HepG2 (cell line): ENCODE measurements around the gene SETD1B. TPM values are rescaled to one million over a fixed set of nuclear protein-coding genes. Genes with fewer than 3 reads are reported as not detected.

Experiments used
- ELF3 ChIP-seq: IDR thresholded peaks from 2 replicates; pipeline ENCODE4 v1.6.1; 2016; ENCODE audit warnings: missing genetic modification reagents, missing compliant biosample characterization
- HOXA7 ChIP-seq: sonication (generic); formaldehyde crosslinking; IDR thresholded peaks from 2 replicates; pipeline ENCODE4 v1.8.1; 2022; ENCODE audit warnings: mild to moderate bottlenecking, missing genetic modification reagents, moderate library complexity
- SNAPC2 ChIP-seq: sonication (generic); formaldehyde crosslinking; IDR thresholded peaks from 2 replicates; pipeline ENCODE4 v1.8.1; 2022; ENCODE audit warnings: mild to moderate bottlenecking, missing genetic modification reagents
- SOX6 ChIP-seq, 2 experiments: fragments of 450-650 bp in 1 of 2; sonication (generic) in 1 of 2; formaldehyde crosslinking in 1 of 2; IDR thresholded peaks; 2 replicates each; pipeline versions ENCODE4 v1.4.0 to v1.6.1; 2017 to 2020; ENCODE audit warnings: antibody characterized with exemption in 1 of 2, mild to moderate bottlenecking in 1 of 2, missing genetic modification reagents in 1 of 2
- ZC3H13 ChIP-seq: sonication (generic); formaldehyde crosslinking; IDR thresholded peaks from 2 replicates; pipeline ENCODE4 v1.8.1; 2023; ENCODE audit warnings: mild to moderate bottlenecking, missing genetic modification reagents, moderate library complexity
- ZIK1 ChIP-seq: sonication (generic); formaldehyde crosslinking; IDR thresholded peaks from 2 replicates; pipeline ENCODE4 v1.5.0; 2020; ENCODE audit warnings: mild to moderate bottlenecking, low read depth, missing genetic modification reagents, borderline replicate concordance
- ZNF432 ChIP-seq: sonication (generic); formaldehyde crosslinking; IDR thresholded peaks from 2 replicates; pipeline ENCODE4 v1.5.0; 2020; ENCODE audit warnings: missing genetic modification reagents, mild to moderate bottlenecking, borderline replicate concordance
- polyA plus RNA-seq, 8 experiments: library from polyadenylated mRNA; depleted of rRNA in 3 of 8; stranded (reverse) in 7 of 8; unstranded in 1 of 8; fragments of >200 nt; fragmentation: Illumina TruSeq in 4 of 8; extraction: Trizol in 4 of 8; gene quantifications; 2 replicates each; pipeline versions ENCODE4 v1.2.1 to v1.2.3, GENCODE V29; 2011 to 2016; ENCODE audit warnings: low read depth in 4 of 8, missing spikeins in 1 of 8, mixed read lengths in 1 of 8; ENCODE audit not compliant: insufficient read depth in 1 of 8
- total RNA-seq, 5 experiments: library from RNA; depleted of rRNA; stranded (reverse); fragments of >200 nt; fragmentation: Illumina TruSeq; extraction: Trizol; gene quantifications; 2 replicates each; pipeline ENCODE4 v1.2.3, GENCODE V29; 2016; ENCODE audit warnings: low read depth in 1 of 5
- TF ChIP-seq, protein P1 (sequence below): sonication (generic); formaldehyde crosslinking; IDR thresholded peaks from 2 replicates; pipeline ENCODE4 v1.4.0; 2020; ENCODE audit warnings: low read depth, mild to moderate bottlenecking, missing genetic modification reagents
- TF ChIP-seq, protein P2 (sequence below): sonication (generic); formaldehyde crosslinking; IDR thresholded peaks from 2 replicates; pipeline ENCODE4 v1.4.0; 2020; ENCODE audit warnings: missing genetic modification reagents, mild to moderate bottlenecking, borderline replicate concordance
- TF ChIP-seq, protein P3 (sequence below), 2 experiments: sonication (generic) in 1 of 2; formaldehyde crosslinking in 1 of 2; IDR thresholded peaks; 2 replicates each; pipeline versions ENCODE4 v1.5.1 to v1.6.1; 2011 to 2020; ENCODE audit warnings: borderline replicate concordance in 1 of 2, low read depth in 1 of 2, low read length in 1 of 2, mild to moderate bottlenecking in 1 of 2, missing genetic modification reagents in 1 of 2, moderate library complexity in 1 of 2

SETD1B gene
- total and polyA plus RNA-seq, 2 of the 13 experiments (the other 11 are each of a cell fraction or from before 2014, with no cell fraction given), result 1.1 to 1.4 TPM

DNA sequence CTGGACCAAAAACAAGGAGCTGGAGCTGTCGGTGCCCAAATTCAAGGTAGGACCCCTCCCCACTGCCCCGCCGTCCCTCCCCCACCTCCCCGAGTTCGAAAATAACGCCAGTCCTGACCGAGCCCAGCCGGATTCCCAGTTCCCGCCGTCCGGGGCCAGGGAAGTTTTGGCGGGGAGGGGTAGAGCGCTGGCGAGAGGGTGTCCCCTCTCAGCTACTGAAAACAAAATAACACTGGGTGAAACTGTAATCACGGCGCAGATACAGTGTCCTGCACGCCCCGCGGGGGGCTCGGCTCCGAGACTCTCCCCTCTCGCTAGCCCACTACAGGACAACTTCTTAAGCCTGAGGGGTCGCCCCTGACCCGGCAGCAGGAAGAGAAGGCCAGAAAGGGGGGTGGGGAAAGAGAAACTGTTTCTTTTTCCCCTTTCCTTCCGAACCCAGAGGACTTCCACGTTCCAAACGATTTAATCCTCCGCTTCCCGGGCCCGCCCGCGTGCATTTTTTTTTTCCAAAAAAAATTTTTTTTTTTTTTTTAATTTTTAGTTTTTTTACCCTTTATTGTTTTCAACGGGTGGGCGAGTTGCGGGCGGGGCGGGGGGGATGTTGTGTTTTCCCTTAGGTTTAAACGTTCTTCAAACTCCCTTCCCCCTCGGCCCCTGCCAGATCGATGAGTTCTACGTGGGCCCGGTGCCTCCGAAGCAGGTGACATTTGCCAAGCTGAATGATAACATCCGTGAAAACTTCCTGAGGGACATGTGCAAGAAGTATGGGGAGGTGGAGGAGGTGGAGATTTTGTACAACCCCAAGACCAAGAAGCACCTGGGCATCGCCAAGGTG is 1.6 kb downstream of the SETD1B start (continued):
- TF ChIP-seq, protein P1, sequence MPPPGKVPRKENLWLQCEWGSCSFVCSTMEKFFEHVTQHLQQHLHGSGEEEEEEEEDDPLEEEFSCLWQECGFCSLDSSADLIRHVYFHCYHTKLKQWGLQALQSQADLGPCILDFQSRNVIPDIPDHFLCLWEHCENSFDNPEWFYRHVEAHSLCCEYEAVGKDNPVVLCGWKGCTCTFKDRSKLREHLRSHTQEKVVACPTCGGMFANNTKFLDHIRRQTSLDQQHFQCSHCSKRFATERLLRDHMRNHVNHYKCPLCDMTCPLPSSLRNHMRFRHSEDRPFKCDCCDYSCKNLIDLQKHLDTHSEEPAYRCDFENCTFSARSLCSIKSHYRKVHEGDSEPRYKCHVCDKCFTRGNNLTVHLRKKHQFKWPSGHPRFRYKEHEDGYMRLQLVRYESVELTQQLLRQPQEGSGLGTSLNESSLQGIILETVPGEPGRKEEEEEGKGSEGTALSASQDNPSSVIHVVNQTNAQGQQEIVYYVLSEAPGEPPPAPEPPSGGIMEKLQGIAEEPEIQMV (CRISPR knock-in tag), result 0 out of 2 replicates have a peak, but pooled peaks have one; percentile 40
- TF ChIP-seq ZIK1 (CRISPR knock-in tag) (no peak), ZNF432 (CRISPR knock-in tag) (no peak), SOX6 (IDR thresholded peaks at IDR 0.05) (no peak), SOX6 (CRISPR knock-in tag; IDR thresholded peaks at IDR 0.05) (0 out of 2 replicates have a peak, but pooled peaks have one; percentile 2), SNAPC2 (CRISPR knock-in tag) (0 out of 2 replicates have a peak, but pooled peaks have one; percentile 31), ELF3 (CRISPR knock-in tag) (0 out of 2 replicates have a peak, but pooled peaks have one; percentile 16), HOXA7 (CRISPR knock-in tag) (no peak), ZC3H13 (peak; percentile 45; the same call in 1 of the 2 replicates)
- TF ChIP-seq, protein P2, sequence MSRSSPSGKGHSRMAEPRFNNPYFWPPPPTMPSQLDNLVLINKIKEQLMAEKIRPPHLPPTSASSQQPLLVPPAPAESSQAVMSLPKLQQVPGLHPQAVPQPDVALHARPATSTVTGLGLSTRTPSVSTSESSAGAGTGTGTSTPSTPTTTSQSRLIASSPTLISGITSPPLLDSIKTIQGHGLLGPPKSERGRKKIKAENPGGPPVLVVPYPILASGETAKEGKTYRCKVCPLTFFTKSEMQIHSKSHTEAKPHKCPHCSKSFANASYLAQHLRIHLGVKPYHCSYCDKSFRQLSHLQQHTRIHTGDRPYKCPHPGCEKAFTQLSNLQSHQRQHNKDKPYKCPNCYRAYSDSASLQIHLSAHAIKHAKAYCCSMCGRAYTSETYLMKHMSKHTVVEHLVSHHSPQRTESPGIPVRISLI, result peak; percentile 24; the same call in 1 of the 2 replicates
- TF ChIP-seq, protein P3, sequence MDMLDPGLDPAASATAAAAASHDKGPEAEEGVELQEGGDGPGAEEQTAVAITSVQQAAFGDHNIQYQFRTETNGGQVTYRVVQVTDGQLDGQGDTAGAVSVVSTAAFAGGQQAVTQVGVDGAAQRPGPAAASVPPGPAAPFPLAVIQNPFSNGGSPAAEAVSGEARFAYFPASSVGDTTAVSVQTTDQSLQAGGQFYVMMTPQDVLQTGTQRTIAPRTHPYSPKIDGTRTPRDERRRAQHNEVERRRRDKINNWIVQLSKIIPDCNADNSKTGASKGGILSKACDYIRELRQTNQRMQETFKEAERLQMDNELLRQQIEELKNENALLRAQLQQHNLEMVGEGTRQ (IDR thresholded peaks at IDR 0.05; ENCODE audit: low read depth, low read length), result no peak
- TF ChIP-seq, protein P3 (CRISPR knock-in tag; IDR thresholded peaks at IDR 0.05; ENCODE audit: borderline replicate concordance), result no peak
